ENCODE measurements around the gene PEX14. TPM values are rescaled to one million over a fixed set of nuclear protein-coding genes. Genes with fewer than 3 reads are reported as not detected.

Gene PEX14
- polyA plus RNA-seq, 3 donors: 2.2 to 8.8 (median 2.7) TPM

DNA sequence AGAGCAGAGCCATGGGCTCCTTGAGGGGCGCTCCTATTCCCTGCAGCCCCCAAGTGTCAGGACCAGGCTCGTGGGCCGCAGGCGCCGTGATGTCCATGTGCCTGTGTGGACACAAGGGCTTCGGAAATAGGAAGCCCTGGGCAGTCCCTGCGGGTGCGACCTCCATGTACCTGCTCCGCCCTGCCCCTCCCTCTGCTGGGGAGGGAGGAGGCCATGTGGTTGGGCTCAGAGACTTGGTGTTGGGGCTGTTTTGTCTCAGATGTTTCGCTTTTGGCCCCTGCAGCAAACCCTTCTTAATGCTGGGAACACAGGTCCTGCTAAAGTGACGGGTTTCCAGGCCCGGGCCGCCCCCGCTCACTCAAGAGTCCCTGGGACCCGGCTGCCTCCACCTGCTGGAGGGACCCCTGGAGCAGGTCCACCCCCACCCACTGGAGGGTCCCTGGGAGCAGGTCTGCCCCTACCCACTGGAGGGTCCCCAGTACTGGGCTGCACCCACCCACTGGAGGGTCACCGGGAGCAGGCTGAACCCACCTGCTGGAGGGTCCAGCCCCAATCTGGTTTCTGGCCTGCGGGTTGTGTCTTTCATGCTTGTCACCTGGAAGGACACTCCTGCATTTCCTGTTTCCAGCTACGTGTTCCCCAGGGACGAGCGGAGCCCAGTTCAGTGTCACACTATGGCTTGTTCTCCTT, 156.5 kb downstream of the PEX14 start:
- Mint-ChIP-seq H3K36me3 (peaks cover 30 to 46% of the 10 kb centered on the region in 2 donors), H3K4me3 (no peak overlapping the region), H3K27ac (peak overlapping the region in 1 of 7 donors; percentile 6), H3K4me1 (no peaks in the 10 kb centered on the region), H3K27me3 (ENCODE audit: low read depth in 3 of 3) (peaks cover 6 to 10% (median 9%) of the 10 kb centered on the region in 3 donors), H3K9me3 (no peaks in the 10 kb centered on the region)
- Histone ChIP-seq H3K9me3 (replicated peaks in 1 of 2; ENCODE audit: control insufficient read depth in 1 of 2, insufficient read depth in 1 of 2, low read length in 2 of 2) (no peaks in the 10 kb centered on the region), H3K4me2 (replicated peaks; ENCODE audit: extremely low read depth, low read length, poor library complexity, severe bottlenecking) (no peak overlapping the region), H3K4me1 (ENCODE audit: control insufficient read depth in 1 of 2, insufficient read depth in 2 of 2, low read length in 2 of 2) (no peaks in the 10 kb centered on the region), H3K4me3 (replicated peaks in 1 of 3; ENCODE audit: low read depth in 2 of 3, low read length in 3 of 3) (no peak overlapping the region), H3K79me2 (ENCODE audit: insufficient read depth, low read length) (no peaks in the 10 kb centered on the region), H3K36me3 (replicated peaks in 1 of 2; ENCODE audit: control insufficient read depth in 1 of 2, insufficient read depth in 2 of 2, low read length in 2 of 2) (peaks cover 13 to 35% of the 10 kb centered on the region in 2 donors), H3K9ac (ENCODE audit: insufficient read depth, low read length, poor library complexity, severe bottlenecking) (no peak overlapping the region), H3K27ac (ENCODE audit: low read depth in 1 of 2, low read length in 2 of 2) (no peak overlapping the region), H2AFZ (ENCODE audit: insufficient read depth, low read depth, low read length, poor library complexity, severe bottlenecking) (no peak overlapping the region), H4K20me1 (ENCODE audit: insufficient read depth, low read length) (no peaks in the 10 kb centered on the region), H3K27me3 (ENCODE audit: control insufficient read depth in 2 of 2, insufficient read depth in 2 of 2, low read length in 2 of 2) (peaks cover 0 to under 1% of the 10 kb centered on the region in 2 donors)
- TF ChIP-seq, protein P1, sequence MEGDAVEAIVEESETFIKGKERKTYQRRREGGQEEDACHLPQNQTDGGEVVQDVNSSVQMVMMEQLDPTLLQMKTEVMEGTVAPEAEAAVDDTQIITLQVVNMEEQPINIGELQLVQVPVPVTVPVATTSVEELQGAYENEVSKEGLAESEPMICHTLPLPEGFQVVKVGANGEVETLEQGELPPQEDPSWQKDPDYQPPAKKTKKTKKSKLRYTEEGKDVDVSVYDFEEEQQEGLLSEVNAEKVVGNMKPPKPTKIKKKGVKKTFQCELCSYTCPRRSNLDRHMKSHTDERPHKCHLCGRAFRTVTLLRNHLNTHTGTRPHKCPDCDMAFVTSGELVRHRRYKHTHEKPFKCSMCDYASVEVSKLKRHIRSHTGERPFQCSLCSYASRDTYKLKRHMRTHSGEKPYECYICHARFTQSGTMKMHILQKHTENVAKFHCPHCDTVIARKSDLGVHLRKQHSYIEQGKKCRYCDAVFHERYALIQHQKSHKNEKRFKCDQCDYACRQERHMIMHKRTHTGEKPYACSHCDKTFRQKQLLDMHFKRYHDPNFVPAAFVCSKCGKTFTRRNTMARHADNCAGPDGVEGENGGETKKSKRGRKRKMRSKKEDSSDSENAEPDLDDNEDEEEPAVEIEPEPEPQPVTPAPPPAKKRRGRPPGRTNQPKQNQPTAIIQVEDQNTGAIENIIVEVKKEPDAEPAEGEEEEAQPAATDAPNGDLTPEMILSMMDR (IDR thresholded peaks at IDR 0.05): no peak
- intact Hi-C loops (cut with micrococcal nuclease): no loop called here
- DNase-seq: no peak
- 95% methylated on average over 18 of the region's 20 CpGs for WGBS (ENCODE audit: insufficient coverage)

DNA sequence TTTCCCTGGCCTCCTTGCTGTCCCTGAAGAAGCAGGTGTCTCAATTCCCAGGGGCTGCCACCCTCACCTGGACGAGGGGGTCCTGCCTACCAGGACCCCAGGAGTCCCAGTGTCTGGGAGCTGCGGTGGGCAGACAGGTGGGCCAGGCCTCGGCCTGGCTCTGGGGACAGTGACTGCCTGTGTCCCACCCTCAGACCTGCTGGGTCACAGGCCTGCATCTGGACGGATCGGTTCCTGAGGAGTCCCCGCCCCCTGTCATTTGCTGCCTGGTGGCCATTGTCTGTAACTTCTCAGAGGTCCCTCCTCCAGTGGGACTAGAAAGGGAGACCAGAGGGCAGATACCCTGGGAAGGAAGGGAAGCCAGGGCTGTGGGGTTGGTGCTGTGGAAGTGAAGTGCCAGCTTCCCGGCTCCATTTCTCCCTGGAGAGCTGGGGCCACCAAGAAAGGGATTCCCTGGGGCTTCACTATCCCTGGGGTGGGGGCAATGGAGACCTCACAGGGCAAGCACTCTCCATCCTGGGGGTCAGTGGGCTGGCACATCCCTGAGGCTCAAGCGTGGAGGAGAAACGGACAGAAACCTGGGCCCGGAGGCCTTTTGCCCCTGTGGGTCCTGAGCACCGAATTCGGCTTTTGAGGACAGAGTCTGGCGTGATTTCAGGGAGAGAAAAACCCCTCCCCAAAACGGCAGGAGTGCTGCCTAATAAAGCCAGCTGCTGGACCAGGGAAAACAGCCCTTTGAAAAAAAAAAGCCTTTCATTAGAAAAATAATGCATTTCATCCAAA, 157.3 kb downstream of the PEX14 start:
- no peaks in the 10 kb centered on the region for H3K4me1 ChIP-seq (ENCODE audit: control insufficient read depth in 1 of 2, insufficient read depth in 2 of 2, low read length in 2 of 2)
- H3K27me3 ChIP-seq (ENCODE audit: control insufficient read depth in 2 of 2, insufficient read depth in 2 of 2, low read length in 2 of 2): peaks cover 0 to 4% of the 10 kb centered on the region in 2 donors
- H3K4me2 ChIP-seq (replicated peaks; ENCODE audit: extremely low read depth, low read length, poor library complexity, severe bottlenecking): no peak overlapping the region
- no peak overlapping the region for H3K4me3 Mint-ChIP-seq
- no peak overlapping the region for H3K27ac ChIP-seq (ENCODE audit: low read depth in 1 of 2, low read length in 2 of 2)
- no peak overlapping the region for H3K4me3 ChIP-seq (replicated peaks in 1 of 3; ENCODE audit: low read depth in 2 of 3, low read length in 3 of 3)
- TF ChIP-seq, protein P1 (IDR thresholded peaks at IDR 0.05): no peak
- H3K4me1 Mint-ChIP-seq: no peaks in the 10 kb centered on the region
- H3K9ac ChIP-seq (ENCODE audit: insufficient read depth, low read length, poor library complexity, severe bottlenecking): no peak overlapping the region
- no peaks in the 10 kb centered on the region for H4K20me1 ChIP-seq (ENCODE audit: insufficient read depth, low read length)
- peak overlapping the region in 1 of 7 donors; percentile 65 for H3K27ac Mint-ChIP-seq
- no peaks in the 10 kb centered on the region for H3K9me3 Mint-ChIP-seq
- no peak for DNase-seq
- peaks cover 9 to 13% (median 11%) of the 10 kb centered on the region in 3 donors for H3K27me3 Mint-ChIP-seq (ENCODE audit: low read depth in 3 of 3)
- no peaks in the 10 kb centered on the region for H3K9me3 ChIP-seq (replicated peaks in 1 of 2; ENCODE audit: control insufficient read depth in 1 of 2, insufficient read depth in 1 of 2, low read length in 2 of 2)
- H3K79me2 ChIP-seq (ENCODE audit: insufficient read depth, low read length): no peaks in the 10 kb centered on the region
- no peak overlapping the region for H2AFZ ChIP-seq (ENCODE audit: insufficient read depth, low read depth, low read length, poor library complexity, severe bottlenecking)
- WGBS (ENCODE audit: insufficient coverage): 100% methylated on average over 10 of the region's 14 CpGs
- intact Hi-C loops (cut with micrococcal nuclease): no loop called here
- H3K36me3 Mint-ChIP-seq: peaks cover 26 to 40% of the 10 kb centered on the region in 2 donors
- H3K36me3 ChIP-seq (replicated peaks in 1 of 2; ENCODE audit: control insufficient read depth in 1 of 2, insufficient read depth in 2 of 2, low read length in 2 of 2): peaks cover 13 to 27% of the 10 kb centered on the region in 2 donors

All from CD14-positive monocyte (primary cell).